Choroid plexus epithelial cell (primary cell): ENCODE measurements around the gene BRK1.
A peak's percentile ranks its signal among the peaks of the same experiment; 100 is the strongest.

Source experiments
- DNase-seq: peaks from one replicate; pipeline ENCODE4 v3.0.0-alpha.2; 2010; ENCODE audit warnings: low read depth
- H3K4me3 ChIP-seq: 2 replicates; pipeline ENCODE4 v1.5.1; 2011; ENCODE audit warnings: low read depth, mild to moderate bottlenecking, control low read depth, low read length, moderate library complexity
- CTCF ChIP-seq: conservative IDR thresholded peaks from 2 replicates; pipeline ENCODE4 v1.5.1; 2011; ENCODE audit warnings: low read depth, mild to moderate bottlenecking, control low read depth, inconsistent platforms, low read length, moderate library complexity

Gene BRK1

GRCh38 chr3:10093678-10094077 is 21.8 kb upstream of the BRK1 start:
- DNase-seq, result no peak
- H3K4me3 ChIP-seq, result no peak overlapping the region
- TF ChIP-seq CTCF, result no peak

GRCh38 chr3:10099041-10099440 is 16.4 kb upstream of the BRK1 start:
- no peak overlapping the region for H3K4me3 ChIP-seq
- no peak for DNase-seq
- no peak for TF ChIP-seq CTCF

GRCh38 chr3:10106919-10107318 is 8.6 kb upstream of the BRK1 start:
- H3K4me3 ChIP-seq, result no peak overlapping the region
- DNase-seq, result no peak
- no peak for TF ChIP-seq CTCF

GRCh38 chr3:10108091-10108490 is 7.4 kb upstream of the BRK1 start, which contains the start of gene FANCD2OS:
TSS of gene FANCD2OS (minus strand) at chr3:10108255. CDS start at chr3:10104774, 3,481 bp downstream.
- no peak within 1 kb of the TSS for H3K4me3 ChIP-seq
- DNase-seq, result no peak
- TF ChIP-seq CTCF, result no peak

GRCh38 chr3:10116138-10116460 is 624 bp downstream of the BRK1 start:
- TF ChIP-seq CTCF, result no peak
- peak overlapping the region; percentile 67 for H3K4me3 ChIP-seq
- peak; percentile 41 for DNase-seq

- TF ChIP-seq CTCF, result no peak
- H3K4me3 ChIP-seq, result no peak overlapping the region
Measured at GRCh38 chr3:10116928-10117327, 1.5 kb downstream of the BRK1 start.

GRCh38 chr3:10119376-10119775 is 3.9 kb downstream of the BRK1 start:
- TF ChIP-seq CTCF, result no peak
- peak; percentile 29 for DNase-seq
- no peak overlapping the region for H3K4me3 ChIP-seq

More at GRCh38 chr3:10116928-10117327, 1.5 kb downstream of the BRK1 start:
- DNase-seq, result no peak
